ENCODE results near the gene COQ5.
A peak's percentile ranks its signal among the peaks of the same experiment; 100 is the strongest.

Gene COQ5

GRCh38 chr12:120468821-120469449 is 60.0 kb downstream of the COQ5 start:
- no peak for TF ChIP-seq CTCF (IDR thresholded peaks at IDR 0.05; ENCODE audit: low read depth, low read length)
- H3K4me3 ChIP-seq (ENCODE audit: low read depth, low read length), result peak overlapping the region; percentile 60

GRCh38 chr12:120468325-120468820 is 60.6 kb downstream of the COQ5 start:
- no peak for TF ChIP-seq CTCF (IDR thresholded peaks at IDR 0.05; ENCODE audit: low read depth, low read length)
- H3K4me3 ChIP-seq (ENCODE audit: low read depth, low read length), result peak overlapping the region; percentile 60

- no peak for TF ChIP-seq CTCF (IDR thresholded peaks at IDR 0.05; ENCODE audit: low read depth, low read length)
- H3K4me3 ChIP-seq (ENCODE audit: low read depth, low read length), result no peak overlapping the region
Measured at GRCh38 chr12:120467439-120467838, 61.5 kb downstream of the COQ5 start.

GRCh38 chr12:120466560-120467315 is 62.2 kb downstream of the COQ5 start:
- H3K4me3 ChIP-seq (ENCODE audit: low read depth, low read length), result no peak overlapping the region
- peak; percentile 61 for TF ChIP-seq CTCF (IDR thresholded peaks at IDR 0.05; ENCODE audit: low read depth, low read length)

- no peak overlapping the region for H3K4me3 ChIP-seq (ENCODE audit: low read depth, low read length)
- no peak for TF ChIP-seq CTCF (IDR thresholded peaks at IDR 0.05; ENCODE audit: low read depth, low read length)
Measured at GRCh38 chr12:120465756-120466155, 63.2 kb downstream of the COQ5 start.

- TF ChIP-seq CTCF (IDR thresholded peaks at IDR 0.05; ENCODE audit: low read depth, low read length), result no peak
- no peak overlapping the region for H3K4me3 ChIP-seq (ENCODE audit: low read depth, low read length)
Measured at GRCh38 chr12:120463712-120464111, 65.2 kb downstream of the COQ5 start.

- H3K4me3 ChIP-seq (ENCODE audit: low read depth, low read length), result no peak overlapping the region
- no peak for TF ChIP-seq CTCF (IDR thresholded peaks at IDR 0.05; ENCODE audit: low read depth, low read length)
Measured at GRCh38 chr12:120462099-120462640, 66.8 kb downstream of the COQ5 start.

All from WI38 (cell line).